GM18505 (cell line): ENCODE results near the gene SUN1.
"Not testable (repeated sequence)": the region's sequence is repeated elsewhere in the genome, so short reads cannot be mapped to it uniquely, and the experiment has no call there.

Experiments used
- ATAC-seq: cut with Tn5 transposase; IDR thresholded peaks from one replicate; pipeline ENCODE4 v1.9.1; 2021; ENCODE audit not compliant: unreplicated experiment
- POLR2A ChIP-seq: IDR thresholded peaks from 4 replicates; pipeline ENCODE4 v1.6.1; 2011; ENCODE audit warnings: borderline replicate concordance; ENCODE audit not compliant: insufficient read depth, insufficient read length; ENCODE audit errors: extremely low read depth

SUN1 gene

GRCh38 chr7:798921-799470, 33.3 kb upstream of the SUN1 start:
- TF ChIP-seq POLR2A: no peak
- no peak for ATAC-seq

- TF ChIP-seq POLR2A: no peak
- no peak for ATAC-seq
Measured at GRCh38 chr7:800692-801091, 31.6 kb upstream of the SUN1 start.

DNA sequence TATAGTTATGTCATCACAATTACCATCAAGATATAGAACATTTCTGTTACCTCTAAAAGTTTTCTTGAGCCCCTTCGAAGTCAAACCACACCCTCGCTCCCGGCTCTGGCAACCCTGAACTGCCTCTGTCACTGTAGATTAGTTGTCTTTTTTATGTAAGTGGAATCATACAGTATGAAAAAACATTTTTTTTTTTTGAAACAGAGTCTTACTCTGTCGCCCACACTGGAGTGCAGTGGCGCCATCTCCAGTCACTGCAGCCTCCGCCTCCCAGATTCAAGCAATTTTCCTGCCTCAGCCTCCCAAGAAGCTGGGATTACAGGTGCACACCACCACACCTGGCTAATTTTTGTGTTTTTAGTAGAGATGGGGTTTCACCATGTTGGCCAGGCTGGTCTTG, 30.9 kb upstream of the SUN1 start:
- ATAC-seq: not testable (repeated sequence)

DNA sequence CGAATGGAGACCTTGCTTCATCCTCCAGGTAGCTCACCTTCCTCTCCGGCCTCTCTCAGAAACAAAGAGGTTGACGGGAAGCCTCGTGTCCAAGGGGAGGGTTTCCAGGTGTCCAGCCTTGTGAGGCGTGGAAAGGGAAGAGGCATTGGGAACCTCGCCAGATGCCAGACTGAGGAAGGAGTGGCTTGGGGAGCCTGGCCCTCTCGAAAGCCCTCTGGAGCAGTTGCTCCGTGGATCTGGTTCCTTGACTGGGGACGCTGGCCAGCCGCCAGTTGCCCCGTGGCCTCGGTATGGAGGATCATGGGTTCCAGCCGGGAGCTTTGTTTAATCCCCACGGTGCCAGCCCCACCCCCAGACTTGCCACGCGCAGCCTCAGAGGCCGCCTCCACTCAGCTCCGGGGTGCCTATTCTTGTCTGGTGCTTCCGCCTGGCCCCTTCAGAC, 30.3 kb upstream of the SUN1 start:
- no peak for TF ChIP-seq POLR2A

DNA sequence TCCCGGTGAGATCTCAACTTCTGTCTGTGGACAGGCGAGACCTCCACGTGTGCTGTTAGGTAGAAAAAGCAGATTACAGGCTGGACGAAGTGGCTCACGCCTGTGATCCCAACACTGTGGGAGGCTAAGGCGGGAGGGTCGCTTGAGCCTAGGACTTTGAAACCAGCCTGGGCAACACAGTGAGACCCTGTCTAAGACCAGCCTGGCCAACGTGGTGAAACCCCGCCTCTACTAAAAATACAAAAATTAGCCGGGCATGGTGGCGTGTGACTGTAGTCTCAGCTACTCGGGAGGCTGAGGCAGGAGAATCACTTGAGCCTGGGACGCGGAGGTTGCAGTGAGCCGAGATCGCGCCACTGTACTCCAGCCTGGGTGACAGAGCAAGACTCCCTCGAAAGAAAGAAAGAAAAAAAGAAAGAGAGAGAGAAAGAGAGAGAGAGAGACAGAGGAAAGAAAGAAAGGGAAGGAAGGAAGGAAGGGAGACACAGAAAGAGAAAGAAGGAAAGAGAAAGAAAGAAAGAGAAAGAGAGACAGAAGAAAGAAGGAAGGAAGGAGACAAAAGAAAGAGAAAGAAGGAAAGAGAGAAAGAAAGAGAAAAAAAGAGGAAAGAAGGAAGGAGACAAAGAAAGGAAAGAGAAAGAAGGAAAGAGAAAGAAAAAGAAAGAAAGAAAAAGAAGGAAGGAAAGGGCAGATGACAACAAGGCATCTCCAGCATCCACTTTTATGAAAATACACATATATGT, 29.6 kb upstream of the SUN1 start:
- ATAC-seq: no peak
- no peak for TF ChIP-seq POLR2A

More for the DNA sequence above, 30.3 kb upstream of the SUN1 start:
- ATAC-seq: no peak

- no peak for TF ChIP-seq POLR2A
Measured at GRCh38 chr7:803243-803635, 29.0 kb upstream of the SUN1 start.

DNA sequence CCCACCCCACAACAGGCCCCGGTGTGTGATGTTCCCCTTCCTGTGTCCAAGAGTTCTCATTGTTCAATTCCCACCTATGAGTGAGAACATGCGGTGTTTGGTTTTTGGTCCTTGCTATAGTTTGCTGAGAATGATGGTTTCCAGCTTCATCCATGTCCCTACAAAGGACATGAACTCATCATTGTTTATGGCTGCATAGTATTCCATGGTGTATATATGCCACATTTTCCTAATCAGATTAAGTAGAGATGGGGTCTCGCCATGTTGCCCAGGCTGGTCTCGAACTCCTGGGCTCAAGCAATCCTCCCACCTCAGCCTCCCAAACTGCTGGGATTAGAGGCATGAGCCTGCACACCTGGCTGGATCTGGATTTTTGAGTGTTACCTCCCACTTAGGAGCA, 28.5 kb upstream of the SUN1 start:
- not testable (repeated sequence) for ATAC-seq

More at GRCh38 chr7:803243-803635, 29.0 kb upstream of the SUN1 start:
- no peak for ATAC-seq

DNA sequence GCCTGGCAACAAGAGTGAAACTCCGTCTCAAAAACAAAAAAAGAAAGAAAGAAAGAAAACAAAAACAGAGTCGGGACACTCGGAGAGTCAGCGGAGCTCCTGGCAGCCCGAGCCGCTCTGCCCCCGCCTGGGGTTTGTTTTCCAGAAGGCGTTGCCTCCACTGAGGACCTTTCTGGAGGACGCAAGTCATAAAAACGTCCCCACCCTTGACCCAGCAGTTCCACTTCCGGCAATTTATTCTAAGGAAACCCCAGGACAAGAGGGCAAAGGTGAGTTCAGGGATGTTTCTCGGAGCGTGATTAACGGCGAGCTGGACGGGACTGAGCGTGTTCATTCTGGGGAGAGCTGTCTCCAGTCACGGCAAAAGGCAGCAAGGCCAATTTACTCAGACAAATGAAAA, 27.0 kb upstream of the SUN1 start:
- no peak for ATAC-seq
- no peak for TF ChIP-seq POLR2A

DNA sequence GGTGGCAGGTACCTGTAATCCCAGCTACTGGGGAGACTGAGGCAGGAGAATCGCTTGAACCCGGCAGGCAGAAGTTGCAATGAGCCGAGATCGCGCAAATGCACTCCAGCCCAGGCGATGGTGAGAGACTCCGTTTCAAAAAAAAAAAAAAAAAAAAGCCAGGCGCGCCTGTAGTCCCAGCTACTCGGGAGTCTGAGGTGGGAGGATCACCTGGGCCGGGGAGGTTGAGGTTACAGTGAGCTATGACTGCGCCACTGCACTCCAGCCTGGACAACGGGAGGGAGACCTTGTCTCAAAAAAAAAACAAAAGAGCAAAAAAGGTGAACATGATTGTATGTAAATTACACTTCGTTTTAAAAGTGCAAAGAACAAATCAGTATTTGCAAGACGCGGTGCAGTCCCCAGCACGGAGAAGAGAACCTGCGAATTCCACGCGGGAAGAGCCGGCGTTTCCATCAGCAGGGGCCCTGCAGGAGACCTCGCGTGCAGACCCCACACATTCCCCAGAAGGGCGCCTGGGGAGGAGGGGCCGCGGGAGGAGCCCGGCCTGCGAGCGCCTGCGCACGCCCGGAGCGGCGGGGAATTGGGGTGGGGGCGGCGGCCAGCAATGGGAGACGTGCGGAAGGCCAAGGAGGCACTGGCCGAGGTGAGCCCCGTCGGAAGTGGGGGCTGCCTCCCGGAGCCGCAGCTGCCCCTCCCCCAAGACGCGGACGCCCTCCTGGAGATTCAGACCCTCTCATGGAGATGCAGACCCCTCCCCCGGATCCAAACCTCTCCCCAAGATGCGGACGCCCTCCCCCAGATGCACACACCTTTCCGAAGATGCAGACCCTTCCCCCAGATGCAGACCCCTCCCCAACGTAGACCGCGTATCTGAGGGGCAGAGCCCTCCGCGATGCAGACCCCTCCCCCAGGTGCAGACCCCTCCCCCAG, 16.7 kb upstream of the SUN1 start:
- no peak for ATAC-seq
- TF ChIP-seq POLR2A: no peak

DNA sequence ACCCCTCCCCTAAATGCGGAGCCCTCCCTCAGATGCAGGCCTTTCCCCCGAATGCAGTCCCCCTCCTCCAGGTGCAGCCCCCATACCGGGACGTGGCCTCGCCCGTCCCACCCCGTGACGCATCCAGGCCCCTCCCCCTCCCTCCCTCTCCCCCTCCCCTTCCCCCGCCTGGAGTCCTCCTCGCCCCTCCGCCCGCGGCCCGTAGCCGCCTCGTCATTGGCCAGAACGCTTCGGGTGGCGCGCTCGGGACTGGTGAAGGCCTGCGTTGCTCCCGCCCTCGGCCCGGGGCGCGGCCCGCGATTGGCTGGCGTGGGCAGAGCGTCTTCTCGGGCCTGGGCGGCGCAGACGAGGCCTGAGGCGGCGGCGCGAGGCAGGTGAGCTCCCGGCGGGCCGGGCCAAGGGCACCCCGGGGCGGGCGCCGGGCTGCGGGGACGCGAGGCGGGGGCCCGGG, 16.0 kb upstream of the SUN1 start:
- peak; percentile 86 for ATAC-seq
- TF ChIP-seq POLR2A: peak; percentile 76

GRCh38 chr7:816751-817671, 15.3 kb upstream of the SUN1 start:
- peak; percentile 25 for ATAC-seq

DNA sequence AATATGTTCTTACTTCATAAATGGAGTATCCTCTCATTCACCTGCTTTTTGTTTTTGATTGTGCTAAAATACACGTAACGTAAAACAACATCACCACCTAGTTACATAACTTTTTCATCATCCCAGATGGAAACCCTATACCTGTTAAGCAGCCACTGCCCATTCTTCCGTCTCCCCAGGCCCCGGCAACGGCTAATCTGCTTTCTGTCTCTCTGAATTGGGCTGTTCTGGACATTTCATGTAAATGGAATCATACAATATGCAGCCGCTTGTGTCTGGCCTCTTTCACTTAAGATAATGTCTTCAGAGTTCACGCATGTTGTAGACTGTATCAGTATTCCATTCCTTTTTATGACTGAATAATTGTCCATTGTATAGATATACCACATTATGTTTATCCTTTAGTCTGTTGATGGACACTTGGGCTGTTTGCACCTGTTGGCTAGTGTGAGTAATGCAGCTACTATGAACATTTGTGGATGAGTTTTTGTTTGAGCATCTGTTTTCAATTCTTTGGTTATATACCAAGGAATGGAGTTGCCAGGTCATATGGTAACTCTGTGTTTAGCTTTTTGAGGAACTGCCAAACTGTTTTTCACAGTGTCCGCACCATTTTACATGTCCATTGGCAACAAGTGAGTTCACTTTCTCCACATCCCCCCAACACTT, 14.1 kb upstream of the SUN1 start:
- ATAC-seq: no peak
- TF ChIP-seq POLR2A: no peak

More at GRCh38 chr7:816751-817671, 15.3 kb upstream of the SUN1 start:
- peak; percentile 19 for TF ChIP-seq POLR2A

DNA sequence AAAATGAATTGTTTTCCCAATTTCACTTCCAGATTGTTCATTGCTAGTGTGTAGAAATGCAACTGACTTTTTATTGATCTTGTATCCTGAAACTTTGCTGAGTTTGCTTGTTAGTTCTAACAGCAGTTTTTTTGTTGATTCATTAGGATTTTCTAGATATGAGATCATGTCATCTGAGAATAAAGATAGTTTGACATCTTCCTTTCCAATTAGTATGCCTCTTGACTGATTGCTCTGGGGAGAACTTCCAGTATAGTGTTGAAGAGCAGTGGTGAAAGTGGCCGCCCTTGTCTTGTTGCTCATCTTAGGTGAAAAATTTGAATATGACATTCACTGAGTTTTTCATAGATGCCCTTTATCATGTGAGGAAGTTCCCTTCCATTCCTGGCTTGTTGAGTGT, 11.9 kb upstream of the SUN1 start:
- no peak for ATAC-seq
- no peak for TF ChIP-seq POLR2A

DNA sequence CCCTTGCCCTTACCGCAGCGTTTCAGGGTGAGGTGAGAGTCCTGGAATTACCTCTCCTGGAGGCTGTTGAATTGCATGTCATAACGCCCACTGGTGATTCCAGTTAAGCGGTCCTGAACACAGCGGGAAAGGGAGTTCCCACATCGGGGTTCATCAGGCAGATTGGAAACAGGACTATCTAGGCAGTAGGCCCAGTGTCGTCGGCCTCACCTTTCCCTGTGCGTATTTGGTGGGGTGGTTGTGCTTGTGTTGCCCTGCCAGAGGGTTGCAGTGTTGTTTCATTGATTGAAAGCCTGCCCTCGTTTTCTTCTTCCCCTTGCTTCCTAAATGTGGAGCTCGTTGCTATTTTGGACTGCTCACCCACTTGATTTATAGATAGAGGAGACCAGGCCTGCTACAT, 10.6 kb upstream of the SUN1 start:
- no peak for TF ChIP-seq POLR2A
- ATAC-seq: no peak
